Gastrocnemius medialis (tissue), 4 donors: ENCODE measurements around the gene ROR1. TPM values are rescaled to one million over a fixed set of nuclear protein-coding genes. Genes with fewer than 3 reads are reported as not detected.

Experiments used
- ATAC-seq, 2 donors: fragments of 150-250 bp; one replicate each; pipeline ENCODE4 v1.9.1; 2016
- DNase-seq, 2 donors: peaks; one replicate each; pipeline ENCODE4 v3.0.0-alpha.2; 2019
- H3K27ac ChIP-seq, 4 donors: fragments of 200-600 bp; sonication (generic); 1 replicate in 1 of 4; 2 replicates in 3 of 4; pipeline ENCODE4 v1.5.1; 2016 to 2018; ENCODE audit warnings: mild to moderate bottlenecking in 2 of 4, moderate library complexity in 1 of 4
- H3K27me3 ChIP-seq, 3 donors: fragments of 200-600 bp; sonication (generic) in 2 of 3; 1 replicate in 1 of 3; 2 replicates in 2 of 3; pipeline versions ENCODE4 v1.5.1 to v1.6.0; 2016 to 2019; ENCODE audit warnings: mild to moderate bottlenecking in 1 of 3, moderate library complexity in 1 of 3
- H3K36me3 ChIP-seq, 2 donors: fragments of 200-600 bp; sonication (generic) in 1 of 2; one replicate each; pipeline ENCODE4 v1.5.1; 2017 to 2018
- H3K4me1 ChIP-seq, 2 donors: fragments of 200-600 bp; sonication (generic) in 1 of 2; one replicate each; pipeline ENCODE4 v1.5.1; 2016 to 2017; ENCODE audit warnings: mild to moderate bottlenecking in 2 of 2
- H3K4me3 ChIP-seq, 4 donors: fragments of 200-600 bp; sonication (generic) in 3 of 4; 1 replicate in 1 of 4; 2 replicates in 3 of 4; pipeline ENCODE4 v1.5.1; 2016 to 2019; ENCODE audit warnings: mild to moderate bottlenecking in 2 of 4
- H3K9me3 ChIP-seq, 3 donors: fragments of 200-600 bp; sonication (generic) in 2 of 3; 1 replicate in 1 of 3; 2 replicates in 2 of 3; pipeline ENCODE4 v1.5.1; 2016 to 2019
- CTCF ChIP-seq, 5 experiments: fragments of 450-650 bp in 3 of 5; fragments of 200-600 bp in 2 of 5; sonication (generic) in 2 of 5; IDR thresholded peaks in 4 of 5; conservative IDR thresholded peaks in 1 of 5; 1 replicate in 4 of 5; 2 replicates in 1 of 5; pipeline ENCODE4 v1.5.1; 2016 to 2019; ENCODE audit warnings: antibody characterized with exemption in 5 of 5, mild to moderate bottlenecking in 3 of 5, moderate library complexity in 3 of 5
- POLR2A ChIP-seq, 2 donors: fragments of 450-650 bp; IDR thresholded peaks; one replicate each; pipeline ENCODE4 v1.6.1; 2017; ENCODE audit warnings: antibody characterized with exemption in 2 of 2, mild to moderate bottlenecking in 2 of 2, moderate library complexity in 2 of 2
- in situ Hi-C, 4 donors: fragments of 200-750 bp; cut with MboI; loops; one replicate each; pipeline versions ENCODE4 v1.15.0 to v1.8.0; 2017; ENCODE audit warnings: low sequenced_read_pairs in 4 of 4
- intact Hi-C: fragments of 100-400 bp; cut with DNase I; formaldehyde crosslinking; loops from one replicate; pipeline ENCODE4 v1.15.1; 2023; ENCODE audit warnings: low total_unique reads
- total RNA-seq, 4 donors: library from RNA; depleted of rRNA; stranded (reverse); fragments of >200 nt; gene quantifications; one replicate each; pipeline versions ENCODE4 v1.1.0 to v1.2.3, GENCODE V29; 2016

Gene ROR1
- total RNA-seq, 4 donors from 2014 or later: 2.5 to 4.3 (median 3.6) TPM

GRCh38 chr1:63892632-63893395, 119.0 kb downstream of the ROR1 start:
- Histone ChIP-seq H3K27me3 (no peaks in the 10 kb centered on the region), H3K36me3 (no peaks in the 10 kb centered on the region), H3K4me3 (no peak overlapping the region), H3K27ac (peak overlapping the region in 2 of 4 donors; percentile 7 to 43), H3K4me1 (peaks cover 0 to 10% of the 10 kb centered on the region in 2 donors), H3K9me3 (no peaks in the 10 kb centered on the region)
- in situ Hi-C loops: no loop called here
- DNase-seq (no peak), ATAC-seq (peak; percentile 21 to 33)
- TF ChIP-seq POLR2A (IDR thresholded peaks at IDR 0.05) (no peak), CTCF (IDR thresholded peaks at IDR 0.05 in 4 of 5, conservative IDR thresholded peaks at IDR 0.05 in 1 of 5) (no peak)
- intact Hi-C loops: no loop called here

DNA sequence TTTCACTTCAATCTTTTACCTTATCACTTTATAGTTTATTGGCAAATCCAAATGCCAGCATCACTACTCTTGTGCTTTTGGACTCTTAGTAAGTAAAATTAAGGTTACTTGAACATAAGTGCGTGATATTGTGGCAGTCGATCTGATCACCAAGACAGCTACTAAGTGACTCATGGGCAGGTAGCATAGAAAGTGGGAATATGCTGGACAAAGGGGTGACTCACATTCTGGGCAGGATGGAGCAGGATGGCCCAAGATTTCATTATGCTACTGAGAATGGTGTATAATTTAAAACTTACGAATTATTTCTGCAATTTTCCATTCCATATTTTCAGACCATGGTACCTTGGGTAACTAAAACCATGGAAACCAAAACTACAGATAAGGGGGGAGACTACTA, 120.2 kb downstream of the ROR1 start:
- in situ Hi-C loops: no loop called here
- no peak for ATAC-seq
- Histone ChIP-seq H3K36me3 (no peaks in the 10 kb centered on the region), H3K27me3 (no peaks in the 10 kb centered on the region), H3K9me3 (no peaks in the 10 kb centered on the region), H3K4me1 (peaks cover 0 to 12% of the 10 kb centered on the region in 2 donors), H3K27ac (no peak overlapping the region), H3K4me3 (no peak overlapping the region)
- intact Hi-C loops: no loop called here
- TF ChIP-seq CTCF (IDR thresholded peaks at IDR 0.05 in 4 of 5, conservative IDR thresholded peaks at IDR 0.05 in 1 of 5) (no peak), POLR2A (IDR thresholded peaks at IDR 0.05) (no peak)
- no peak for DNase-seq

- Histone ChIP-seq H3K27ac (no peak overlapping the region), H3K4me1 (peaks cover 0 to 12% of the 10 kb centered on the region in 2 donors), H3K27me3 (no peaks in the 10 kb centered on the region), H3K36me3 (no peaks in the 10 kb centered on the region), H3K4me3 (no peak overlapping the region), H3K9me3 (no peaks in the 10 kb centered on the region)
- ATAC-seq (no peak), DNase-seq (no peak)
- intact Hi-C loops: no loop called here
- in situ Hi-C loops: no loop called here
- no peak for TF ChIP-seq CTCF (IDR thresholded peaks at IDR 0.05 in 4 of 5, conservative IDR thresholded peaks at IDR 0.05 in 1 of 5)
- no peak for TF ChIP-seq POLR2A (IDR thresholded peaks at IDR 0.05)
Measured at GRCh38 chr1:63894627-63895265, 120.9 kb downstream of the ROR1 start.

DNA sequence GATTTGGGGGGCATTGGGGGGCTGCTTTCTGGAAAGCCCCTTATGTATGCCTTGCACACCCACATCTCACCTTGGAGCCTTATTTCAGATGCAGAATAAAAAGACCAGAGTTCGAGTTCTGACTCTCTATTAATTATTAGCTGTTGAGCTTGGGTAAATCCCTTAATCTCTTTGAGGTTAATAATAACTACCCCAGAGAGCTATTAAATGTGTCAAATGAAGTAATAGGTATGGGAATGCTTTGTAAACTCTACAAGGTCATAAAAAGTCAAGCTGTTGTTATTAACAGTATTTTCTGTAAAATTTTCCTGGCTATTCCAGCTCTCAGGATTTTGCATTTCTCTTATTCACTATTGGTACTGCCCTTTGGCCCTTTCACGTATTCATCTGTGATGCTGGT, 122.9 kb downstream of the ROR1 start:
- ATAC-seq (no peak), DNase-seq (no peak)
- no peaks in the 10 kb centered on the region for H3K9me3 ChIP-seq
- H3K36me3 ChIP-seq: no peaks in the 10 kb centered on the region
- intact Hi-C loops (no loop called here), in situ Hi-C loops (no loop called here)
- no peak overlapping the region for H3K4me3 ChIP-seq
- H3K27me3 ChIP-seq: no peaks in the 10 kb centered on the region
- TF ChIP-seq CTCF (IDR thresholded peaks at IDR 0.05 in 4 of 5, conservative IDR thresholded peaks at IDR 0.05 in 1 of 5): no peak
- no peak for TF ChIP-seq POLR2A (IDR thresholded peaks at IDR 0.05)
- H3K27ac ChIP-seq: no peak overlapping the region
- peaks cover 0 to 12% of the 10 kb centered on the region in 2 donors for H3K4me1 ChIP-seq
